ENCODE results near the gene ABCB10. TPM values are rescaled to one million over a fixed set of nuclear protein-coding genes. Genes with fewer than 3 reads are reported as not detected.

ABCB10 gene
- total RNA-seq, 1 experiment from 2014 or later, result 19.2 TPM

DNA sequence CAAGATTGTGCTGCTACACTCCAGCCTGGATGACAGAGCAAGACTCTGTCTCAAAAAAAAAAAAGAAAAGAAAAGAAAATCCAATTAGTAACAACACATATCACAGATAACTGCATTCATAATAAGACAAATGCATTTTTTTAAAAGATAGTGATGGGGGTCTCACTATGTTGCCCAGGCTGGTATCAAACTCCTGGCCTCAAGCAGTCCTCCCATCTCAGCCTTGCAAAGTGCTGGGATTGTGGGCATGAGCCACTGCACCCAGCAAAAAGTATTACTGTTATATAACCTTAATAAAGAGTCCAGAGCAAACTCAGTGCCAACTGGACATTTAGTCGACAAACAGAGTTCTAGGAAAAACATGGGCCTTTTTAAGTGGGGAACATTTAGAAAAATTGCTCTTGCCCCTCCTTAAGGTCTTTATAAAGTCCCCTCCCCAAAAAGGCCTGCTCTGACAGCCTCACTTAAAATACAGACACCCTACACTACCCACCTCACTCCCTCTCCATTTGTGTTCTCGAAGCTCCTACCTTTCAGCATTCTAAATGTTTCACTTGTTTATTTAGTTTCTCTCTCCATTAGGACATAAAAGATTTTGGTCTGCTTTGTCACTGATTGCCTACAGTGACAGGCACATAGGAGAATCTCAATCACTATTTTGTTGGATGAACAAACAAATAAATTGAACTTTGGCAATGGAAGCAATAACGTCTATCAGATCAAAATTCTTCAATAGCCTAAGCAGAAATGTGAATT lies 7.5 kb downstream of the ABCB10 start:
- in situ Hi-C loops (cut with HindIII; ENCODE audit: low pct_unique_long_range_greater_than_20kb, low sequenced_read_pairs), result no loop called here
- intact Hi-C loops (cut with micrococcal nuclease; ENCODE audit: unreplicated experiment), result no loop called here

DNA sequence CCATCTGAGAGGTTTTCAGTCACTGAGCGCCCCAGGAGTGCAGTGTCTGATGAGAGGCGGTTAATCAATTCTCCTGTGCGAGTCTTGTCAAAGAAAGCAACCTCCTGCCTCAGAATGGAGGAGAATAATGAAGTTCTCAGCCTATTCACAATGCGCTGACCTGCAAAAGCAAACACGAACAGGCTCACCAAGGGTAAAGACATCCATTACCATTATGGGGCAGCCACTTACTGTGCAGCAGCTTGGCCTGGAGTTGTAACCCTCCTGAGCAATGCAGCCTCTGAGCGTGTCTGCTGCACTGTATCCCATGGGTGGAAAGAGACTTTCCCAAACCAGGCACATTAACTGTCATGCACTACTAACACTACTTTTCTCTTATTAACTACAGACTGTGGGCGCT lies 11.0 kb downstream of the ABCB10 start:
- ATAC-seq, result no peak
- CTCF ChIA-PET, result no interaction called here
- H3K27ac ChIP-seq (ENCODE audit: low read length), result no peak overlapping the region
- no peaks in the 10 kb centered on the region for H3K9me3 ChIP-seq (ENCODE audit: control insufficient read depth, insufficient read depth, low read depth, low read length)
- in situ Hi-C loops (cut with HindIII; ENCODE audit: low pct_unique_long_range_greater_than_20kb, low sequenced_read_pairs), result no loop called here
- no peak for TF ChIP-seq TCF7L2 (IDR thresholded peaks at IDR 0.05; ENCODE audit: low read depth, low read length)
- no peak for TF ChIP-seq SIN3A (IDR thresholded peaks at IDR 0.05; ENCODE audit: borderline replicate concordance, insufficient read depth, low read depth, low read length)
- no peak for TF ChIP-seq POLR2AphosphoS5 (IDR thresholded peaks at IDR 0.05; ENCODE audit: low read depth, low read length)
- TF ChIP-seq, protein P1, sequence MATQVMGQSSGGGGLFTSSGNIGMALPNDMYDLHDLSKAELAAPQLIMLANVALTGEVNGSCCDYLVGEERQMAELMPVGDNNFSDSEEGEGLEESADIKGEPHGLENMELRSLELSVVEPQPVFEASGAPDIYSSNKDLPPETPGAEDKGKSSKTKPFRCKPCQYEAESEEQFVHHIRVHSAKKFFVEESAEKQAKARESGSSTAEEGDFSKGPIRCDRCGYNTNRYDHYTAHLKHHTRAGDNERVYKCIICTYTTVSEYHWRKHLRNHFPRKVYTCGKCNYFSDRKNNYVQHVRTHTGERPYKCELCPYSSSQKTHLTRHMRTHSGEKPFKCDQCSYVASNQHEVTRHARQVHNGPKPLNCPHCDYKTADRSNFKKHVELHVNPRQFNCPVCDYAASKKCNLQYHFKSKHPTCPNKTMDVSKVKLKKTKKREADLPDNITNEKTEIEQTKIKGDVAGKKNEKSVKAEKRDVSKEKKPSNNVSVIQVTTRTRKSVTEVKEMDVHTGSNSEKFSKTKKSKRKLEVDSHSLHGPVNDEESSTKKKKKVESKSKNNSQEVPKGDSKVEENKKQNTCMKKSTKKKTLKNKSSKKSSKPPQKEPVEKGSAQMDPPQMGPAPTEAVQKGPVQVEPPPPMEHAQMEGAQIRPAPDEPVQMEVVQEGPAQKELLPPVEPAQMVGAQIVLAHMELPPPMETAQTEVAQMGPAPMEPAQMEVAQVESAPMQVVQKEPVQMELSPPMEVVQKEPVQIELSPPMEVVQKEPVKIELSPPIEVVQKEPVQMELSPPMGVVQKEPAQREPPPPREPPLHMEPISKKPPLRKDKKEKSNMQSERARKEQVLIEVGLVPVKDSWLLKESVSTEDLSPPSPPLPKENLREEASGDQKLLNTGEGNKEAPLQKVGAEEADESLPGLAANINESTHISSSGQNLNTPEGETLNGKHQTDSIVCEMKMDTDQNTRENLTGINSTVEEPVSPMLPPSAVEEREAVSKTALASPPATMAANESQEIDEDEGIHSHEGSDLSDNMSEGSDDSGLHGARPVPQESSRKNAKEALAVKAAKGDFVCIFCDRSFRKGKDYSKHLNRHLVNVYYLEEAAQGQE (IDR thresholded peaks at IDR 0.05; ENCODE audit: insufficient read depth in 1 of 2, low read depth in 2 of 2, low read length in 1 of 2), result no peak
- TF ChIP-seq, protein P2, sequence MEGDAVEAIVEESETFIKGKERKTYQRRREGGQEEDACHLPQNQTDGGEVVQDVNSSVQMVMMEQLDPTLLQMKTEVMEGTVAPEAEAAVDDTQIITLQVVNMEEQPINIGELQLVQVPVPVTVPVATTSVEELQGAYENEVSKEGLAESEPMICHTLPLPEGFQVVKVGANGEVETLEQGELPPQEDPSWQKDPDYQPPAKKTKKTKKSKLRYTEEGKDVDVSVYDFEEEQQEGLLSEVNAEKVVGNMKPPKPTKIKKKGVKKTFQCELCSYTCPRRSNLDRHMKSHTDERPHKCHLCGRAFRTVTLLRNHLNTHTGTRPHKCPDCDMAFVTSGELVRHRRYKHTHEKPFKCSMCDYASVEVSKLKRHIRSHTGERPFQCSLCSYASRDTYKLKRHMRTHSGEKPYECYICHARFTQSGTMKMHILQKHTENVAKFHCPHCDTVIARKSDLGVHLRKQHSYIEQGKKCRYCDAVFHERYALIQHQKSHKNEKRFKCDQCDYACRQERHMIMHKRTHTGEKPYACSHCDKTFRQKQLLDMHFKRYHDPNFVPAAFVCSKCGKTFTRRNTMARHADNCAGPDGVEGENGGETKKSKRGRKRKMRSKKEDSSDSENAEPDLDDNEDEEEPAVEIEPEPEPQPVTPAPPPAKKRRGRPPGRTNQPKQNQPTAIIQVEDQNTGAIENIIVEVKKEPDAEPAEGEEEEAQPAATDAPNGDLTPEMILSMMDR (IDR thresholded peaks at IDR 0.05), result no peak
- H3K27me3 ChIP-seq (ENCODE audit: control insufficient read depth, insufficient read depth, low read length), result no peaks in the 10 kb centered on the region
- no peaks in the 10 kb centered on the region for H3K4me1 ChIP-seq (ENCODE audit: control insufficient read depth, insufficient read depth, low read length)
- H3K4me3 ChIP-seq (ENCODE audit: low read depth in 2 of 2, low read length in 2 of 2), result no peak overlapping the region
- no peaks in the 10 kb centered on the region for H3K36me3 ChIP-seq (ENCODE audit: control insufficient read depth, insufficient read depth, low read length)
- POLR2A ChIA-PET, result no interaction called here
- no TSS peak for BruUV-seq (replicated peaks)
- intact Hi-C loops (cut with micrococcal nuclease; ENCODE audit: unreplicated experiment), result no loop called here
- no peak for DNase-seq (ENCODE audit: low read depth, low spot score)

More for the DNA sequence above, 7.5 kb downstream of the ABCB10 start:
- Histone ChIP-seq H3K4me3 (ENCODE audit: low read depth in 2 of 2, low read length in 2 of 2) (no peak overlapping the region), H3K36me3 (ENCODE audit: control insufficient read depth, insufficient read depth, low read length) (no peaks in the 10 kb centered on the region), H3K27me3 (ENCODE audit: control insufficient read depth, insufficient read depth, low read length) (no peaks in the 10 kb centered on the region), H3K4me1 (ENCODE audit: control insufficient read depth, insufficient read depth, low read length) (no peaks in the 10 kb centered on the region), H3K27ac (ENCODE audit: low read length) (no peak overlapping the region), H3K9me3 (ENCODE audit: control insufficient read depth, insufficient read depth, low read depth, low read length) (no peaks in the 10 kb centered on the region)
- DNase-seq (ENCODE audit: low read depth, low spot score) (no peak), ATAC-seq (no peak)
- ChIA-PET CTCF (no interaction called here), POLR2A (no interaction called here)
- TF ChIP-seq SIN3A (IDR thresholded peaks at IDR 0.05; ENCODE audit: borderline replicate concordance, insufficient read depth, low read depth, low read length) (no peak), TCF7L2 (IDR thresholded peaks at IDR 0.05; ENCODE audit: low read depth, low read length) (no peak)
- BruUV-seq (replicated peaks), result no TSS peak

DNA sequence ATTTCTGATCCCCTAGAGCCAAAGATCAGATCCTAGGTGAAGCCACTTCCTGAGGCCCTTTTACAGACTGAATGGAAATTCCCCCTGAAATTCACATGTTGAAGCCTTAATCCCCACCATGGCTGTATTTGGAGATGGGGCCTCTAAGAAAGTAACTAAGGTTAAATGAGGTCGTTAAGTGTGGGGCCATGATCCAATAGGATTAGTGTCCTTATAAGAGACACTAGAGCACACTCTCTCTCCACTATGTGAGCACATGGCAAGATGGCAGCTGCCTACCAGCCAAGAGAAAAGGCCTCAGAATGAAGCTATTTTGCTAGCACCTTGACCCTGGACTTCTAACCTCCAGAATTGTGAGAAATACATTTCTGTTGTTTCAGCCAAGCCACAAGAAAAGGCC lies 13.9 kb downstream of the ABCB10 start:
- no peak overlapping the region for H3K27ac ChIP-seq (ENCODE audit: low read length)
- TF ChIP-seq, protein P2 (IDR thresholded peaks at IDR 0.05), result no peak
- TF ChIP-seq, protein P1 (IDR thresholded peaks at IDR 0.05; ENCODE audit: insufficient read depth in 1 of 2, low read depth in 2 of 2, low read length in 1 of 2), result no peak
- TF ChIP-seq POLR2AphosphoS5 (IDR thresholded peaks at IDR 0.05; ENCODE audit: low read depth, low read length) (no peak), TCF7L2 (IDR thresholded peaks at IDR 0.05; ENCODE audit: low read depth, low read length) (no peak), SIN3A (IDR thresholded peaks at IDR 0.05; ENCODE audit: borderline replicate concordance, insufficient read depth, low read depth, low read length) (no peak)
- no peaks in the 10 kb centered on the region for H3K4me1 ChIP-seq (ENCODE audit: control insufficient read depth, insufficient read depth, low read length)
- ATAC-seq, result no peak
- H3K4me3 ChIP-seq (ENCODE audit: low read depth in 2 of 2, low read length in 2 of 2), result no peak overlapping the region
- peaks cover 2% of the 10 kb centered on the region for H3K36me3 ChIP-seq (ENCODE audit: control insufficient read depth, insufficient read depth, low read length)
- H3K27me3 ChIP-seq (ENCODE audit: control insufficient read depth, insufficient read depth, low read length), result no peaks in the 10 kb centered on the region
- H3K9me3 ChIP-seq (ENCODE audit: control insufficient read depth, insufficient read depth, low read depth, low read length), result no peaks in the 10 kb centered on the region
- in situ Hi-C loops (cut with HindIII; ENCODE audit: low pct_unique_long_range_greater_than_20kb, low sequenced_read_pairs), result no loop called here
- POLR2A ChIA-PET, result no interaction called here
- BruUV-seq (replicated peaks), result no TSS peak
- CTCF ChIA-PET, result no interaction called here
- intact Hi-C loops (cut with micrococcal nuclease; ENCODE audit: unreplicated experiment), result no loop called here
- DNase-seq (ENCODE audit: low read depth, low spot score), result no peak
